Erythroblast (primary cell): ENCODE data around the gene NKIRAS1.

Experiments used
- GATA1 ChIP-seq: IDR thresholded peaks from 2 replicates; pipeline ENCODE4 v1.6.1; 2011; ENCODE audit warnings: low read depth, mild to moderate bottlenecking, control low read depth, low read length, moderate library complexity
- POLR2A ChIP-seq: IDR thresholded peaks from 2 replicates; pipeline ENCODE4 v1.6.1; 2011; ENCODE audit warnings: mild to moderate bottlenecking, low read length

GRCh38 chr3:23904545-23904944 lies 12.2 kb downstream of the NKIRAS1 start:
- TF ChIP-seq POLR2A: no peak
- no peak for TF ChIP-seq GATA1
